PC-9 (cell line): ENCODE results near the gene GZF1. TPM values are rescaled to one million over a fixed set of nuclear protein-coding genes. Genes with fewer than 3 reads are reported as not detected.
A peak's percentile ranks its signal among the peaks of the same experiment; 100 is the strongest.

Experiments used
- BruUV-seq: library from RNA; stranded (reverse); fragments of 400-500 nt; replicated peaks from 2 replicates; lab custom pipeline; 2021; lab: Mats Ljungman, UMichigan
- CTCF ChIA-PET: fragments of 300-600 bp; sonication (Branson Sonifier 250); formaldehyde crosslinking; loops from one replicate; lab custom pipeline; 2022; ENCODE audit warnings: antibody characterized with exemption; lab: Charles Lee
- POLR2A ChIA-PET: fragments of 300-600 bp; sonication (Branson Sonifier 250); formaldehyde crosslinking; loops from one replicate; lab custom pipeline; 2022; ENCODE audit warnings: antibody characterized with exemption; ENCODE audit not compliant: unreplicated experiment; lab: Charles Lee
- DNase-seq, 2 experiments: peaks; one replicate each; pipeline versions ENCODE4 v3.0.0 to v3.0.0-alpha.2; 2015 to 2022; ENCODE audit warnings: mixed read lengths in 1 of 2
- H2AFZ ChIP-seq: fragments of 200-600 bp; sonication (generic); 2 replicates; pipeline ENCODE4 v1.8.1; 2017; ENCODE audit warnings: antibody characterized with exemption
- H3F3A ChIP-seq: fragments of 200-600 bp; sonication (generic); 2 replicates; pipeline ENCODE4 v1.8.1; 2017; ENCODE audit warnings: antibody characterized with exemption, mild to moderate bottlenecking, low read depth; ENCODE audit not compliant: insufficient read depth
- H3K27ac ChIP-seq: fragments of 200-600 bp; sonication (generic); 2 replicates; pipeline ENCODE4 v1.6.1; 2016; ENCODE audit warnings: mixed run types
- H3K27me3 ChIP-seq: fragments of 200-600 bp; sonication (generic); 2 replicates; pipeline ENCODE4 v1.6.1; 2016; ENCODE audit warnings: low read depth, mixed run types; ENCODE audit not compliant: insufficient read depth
- H3K36me3 ChIP-seq: fragments of 200-600 bp; sonication (generic); 2 replicates; pipeline ENCODE4 v1.6.1; 2016; ENCODE audit warnings: low read depth, mixed run types
- H3K4me1 ChIP-seq: fragments of 200-600 bp; sonication (generic); replicated peaks from 2 replicates; pipeline ENCODE4 v1.6.1; 2016; ENCODE audit warnings: mixed run types; ENCODE audit not compliant: insufficient read depth
- H3K4me2 ChIP-seq: fragments of 200-600 bp; sonication (generic); 2 replicates; pipeline ENCODE4 v1.6.1; 2017; ENCODE audit warnings: mixed run types
- H3K4me3 ChIP-seq: fragments of 200-600 bp; sonication (generic); 2 replicates; pipeline ENCODE4 v1.6.1; 2016; ENCODE audit warnings: mixed run types
- H3K79me2 ChIP-seq: fragments of 200-600 bp; sonication (generic); 2 replicates; pipeline ENCODE4 v1.6.1; 2017; ENCODE audit warnings: low read depth, mixed run types
- H3K9me2 ChIP-seq: fragments of 200-600 bp; sonication (generic); 2 replicates; pipeline ENCODE4 v1.8.1; 2017; ENCODE audit warnings: mild to moderate bottlenecking; ENCODE audit not compliant: insufficient read depth
- H3K9me3 ChIP-seq: fragments of 200-600 bp; sonication (generic); 2 replicates; pipeline ENCODE4 v1.8.1; 2016; ENCODE audit warnings: low read depth; ENCODE audit not compliant: insufficient read depth
- H4K20me1 ChIP-seq: fragments of 200-600 bp; sonication (generic); 2 replicates; pipeline ENCODE4 v1.8.1; 2017; ENCODE audit not compliant: insufficient read depth
- EZH2 ChIP-seq: fragments of 200-600 bp; sonication (generic); IDR thresholded peaks from 2 replicates; pipeline ENCODE4 v1.8.0; 2017; ENCODE audit warnings: antibody characterized with exemption, low read depth
- intact Hi-C: fragments of 100-400 bp; cut with micrococcal nuclease; formaldehyde crosslinking; loops from one replicate; pipeline ENCODE4 v1.10.0; 2022; ENCODE audit not compliant: unreplicated experiment
- total RNA-seq: library from RNA; stranded (reverse); gene quantifications from 2 replicates; pipeline ENCODE4 v1.2.3, GENCODE V29; 2021
- TF ChIP-seq, protein P1 (sequence below): fragments of 200-600 bp; sonication (generic); conservative IDR thresholded peaks from 2 replicates; pipeline ENCODE4 v1.6.1; 2017; ENCODE audit warnings: mixed run types, antibody characterized with exemption, mild to moderate bottlenecking, moderate library complexity

The GZF1 gene
- total RNA-seq, 1 experiment from 2014 or later = 8.1 TPM

DNA sequence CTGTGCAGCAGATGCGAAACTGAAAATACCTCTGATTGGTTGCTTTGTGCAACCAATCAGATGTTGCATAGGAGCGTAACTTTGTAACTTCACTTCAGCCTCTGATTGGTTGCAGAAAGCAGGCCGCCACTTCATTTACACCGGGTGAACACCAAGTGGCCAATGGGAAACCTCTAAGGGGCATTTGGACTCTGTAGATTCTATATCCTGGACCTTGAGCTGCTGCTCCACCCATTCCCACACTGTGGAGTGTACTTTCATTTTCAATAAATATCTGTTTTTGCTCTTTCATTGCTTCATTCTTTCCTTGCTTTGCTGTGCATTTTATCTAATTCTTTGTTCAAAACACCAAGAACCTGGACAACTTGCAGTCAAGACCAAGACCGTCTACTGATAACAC, 25.5 kb upstream of the GZF1 start:
- Histone ChIP-seq H3K9me3 (no peaks in the 10 kb centered on the region), H3K79me2 (no peaks in the 10 kb centered on the region), H3K4me1 (no peaks in the 10 kb centered on the region; the same call in 1 of the 2 replicates), H3K4me2 (no peak overlapping the region), H2AFZ (no peak overlapping the region), H3K4me3 (no peak overlapping the region), H3K9me2 (no peaks in the 10 kb centered on the region), H3F3A (no peaks in the 10 kb centered on the region), H4K20me1 (no peaks in the 10 kb centered on the region), H3K27ac (no peak overlapping the region), H3K27me3 (no peaks in the 10 kb centered on the region), H3K36me3 (no peaks in the 10 kb centered on the region)
- CTCF ChIA-PET = no interaction called here
- POLR2A ChIA-PET = no interaction called here
- peak in 1 of 2 experiments; percentile 4 for DNase-seq
- intact Hi-C loops = no loop called here
- no peak for TF ChIP-seq EZH2
- TF ChIP-seq, protein P1, sequence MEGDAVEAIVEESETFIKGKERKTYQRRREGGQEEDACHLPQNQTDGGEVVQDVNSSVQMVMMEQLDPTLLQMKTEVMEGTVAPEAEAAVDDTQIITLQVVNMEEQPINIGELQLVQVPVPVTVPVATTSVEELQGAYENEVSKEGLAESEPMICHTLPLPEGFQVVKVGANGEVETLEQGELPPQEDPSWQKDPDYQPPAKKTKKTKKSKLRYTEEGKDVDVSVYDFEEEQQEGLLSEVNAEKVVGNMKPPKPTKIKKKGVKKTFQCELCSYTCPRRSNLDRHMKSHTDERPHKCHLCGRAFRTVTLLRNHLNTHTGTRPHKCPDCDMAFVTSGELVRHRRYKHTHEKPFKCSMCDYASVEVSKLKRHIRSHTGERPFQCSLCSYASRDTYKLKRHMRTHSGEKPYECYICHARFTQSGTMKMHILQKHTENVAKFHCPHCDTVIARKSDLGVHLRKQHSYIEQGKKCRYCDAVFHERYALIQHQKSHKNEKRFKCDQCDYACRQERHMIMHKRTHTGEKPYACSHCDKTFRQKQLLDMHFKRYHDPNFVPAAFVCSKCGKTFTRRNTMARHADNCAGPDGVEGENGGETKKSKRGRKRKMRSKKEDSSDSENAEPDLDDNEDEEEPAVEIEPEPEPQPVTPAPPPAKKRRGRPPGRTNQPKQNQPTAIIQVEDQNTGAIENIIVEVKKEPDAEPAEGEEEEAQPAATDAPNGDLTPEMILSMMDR = no peak
- BruUV-seq = no TSS peak

DNA sequence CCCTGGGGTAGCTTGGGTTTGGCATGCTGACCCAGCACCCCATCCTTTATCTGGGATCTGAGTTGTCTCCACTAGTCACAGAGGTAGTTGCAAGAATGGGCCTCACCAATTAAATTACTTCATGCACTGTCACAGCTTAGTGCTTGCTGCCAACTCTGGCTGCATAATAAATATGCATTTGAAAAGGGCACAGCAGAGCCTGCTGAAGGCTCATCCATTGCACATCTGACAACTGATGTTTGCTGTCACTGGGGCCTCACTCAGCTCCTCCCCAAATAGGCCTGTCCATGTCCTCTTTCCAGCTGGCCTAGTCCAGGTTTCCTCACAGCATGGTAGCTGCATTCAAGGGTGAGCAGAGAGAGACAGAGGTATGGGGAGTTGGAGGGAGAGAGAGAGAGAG, 24.7 kb upstream of the GZF1 start:
- no TSS peak for BruUV-seq
- Histone ChIP-seq H3F3A (no peaks in the 10 kb centered on the region), H3K9me3 (no peaks in the 10 kb centered on the region), H3K36me3 (no peaks in the 10 kb centered on the region), H3K79me2 (no peaks in the 10 kb centered on the region), H3K27ac (no peak overlapping the region), H3K9me2 (no peaks in the 10 kb centered on the region), H3K4me2 (no peak overlapping the region), H4K20me1 (no peaks in the 10 kb centered on the region), H3K27me3 (no peaks in the 10 kb centered on the region), H3K4me1 (no peaks in the 10 kb centered on the region), H3K4me3 (no peak overlapping the region), H2AFZ (no peak overlapping the region)
- ChIA-PET POLR2A (no interaction called here), CTCF (interaction anchor here (0.6 kb wide), 1 partner anchor 9 kb away, joined by 3 read pairs; no protein-coding TSS in a partner anchor)
- TF ChIP-seq, protein P1 = no peak
- no peak for TF ChIP-seq EZH2
- peak in 1 of 2 experiments; percentile 9 for DNase-seq
- intact Hi-C loops = no loop called here

DNA sequence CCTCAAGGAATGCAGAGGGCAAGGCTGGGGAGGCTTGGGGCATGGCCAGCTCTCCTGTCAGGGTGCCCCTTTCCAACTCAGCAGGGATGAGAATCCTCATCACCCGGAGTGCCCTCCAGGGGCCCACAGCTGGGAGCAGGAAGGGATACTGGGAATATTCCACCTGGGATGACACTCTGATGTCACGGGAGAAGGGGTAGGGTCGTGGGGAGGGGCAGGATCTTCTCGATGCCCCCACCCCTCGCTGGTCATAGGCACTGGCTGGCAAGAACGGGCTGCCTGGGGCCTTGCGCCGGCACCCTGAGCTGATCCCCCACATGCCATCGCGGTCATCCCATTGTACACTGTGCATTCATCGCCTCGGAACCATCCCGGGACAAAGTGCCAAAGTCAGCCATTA, 22.0 kb upstream of the GZF1 start:
- Histone ChIP-seq H3K79me2 (no peaks in the 10 kb centered on the region), H3K27ac (no peak overlapping the region), H3F3A (no peaks in the 10 kb centered on the region), H3K4me2 (no peak overlapping the region), H4K20me1 (no peaks in the 10 kb centered on the region), H3K4me3 (no peak overlapping the region), H3K4me1 (no peaks in the 10 kb centered on the region), H3K36me3 (no peaks in the 10 kb centered on the region), H3K9me3 (no peaks in the 10 kb centered on the region; the same call in 1 of the 2 replicates), H3K27me3 (no peaks in the 10 kb centered on the region), H3K9me2 (no peaks in the 10 kb centered on the region), H2AFZ (no peak overlapping the region)
- TF ChIP-seq, protein P1 = no peak
- TF ChIP-seq EZH2 = no peak
- DNase-seq = peak in 1 of 2 experiments; percentile 24
- intact Hi-C loops = loop anchor here (1.0 kb wide), 3 partner anchors 290 to 1001 kb away; no protein-coding TSS in a partner anchor
- CTCF ChIA-PET = interaction anchor here (1.1 to 1.5 kb wide), 3 partner anchors 139 to 648 kb away, joined by 3 to 9 read pairs (median 4); no protein-coding TSS in a partner anchor
- no TSS peak for BruUV-seq
- POLR2A ChIA-PET = no interaction called here
